K562 treated with DMSO at 1 percent for 12 hours (cell line): ENCODE results near the gene NEUROG1. TPM values are rescaled to one million over a fixed set of nuclear protein-coding genes. Genes with fewer than 3 reads are reported as not detected.

Experiments used
- total RNA-seq: library from RNA; unstranded; fragments of 300-600 nt; gene quantifications from 2 replicates; pipeline ENCODE4 v1.2.3, GENCODE V29; 2022; ENCODE audit not compliant: insufficient read depth

Gene NEUROG1, protein sequence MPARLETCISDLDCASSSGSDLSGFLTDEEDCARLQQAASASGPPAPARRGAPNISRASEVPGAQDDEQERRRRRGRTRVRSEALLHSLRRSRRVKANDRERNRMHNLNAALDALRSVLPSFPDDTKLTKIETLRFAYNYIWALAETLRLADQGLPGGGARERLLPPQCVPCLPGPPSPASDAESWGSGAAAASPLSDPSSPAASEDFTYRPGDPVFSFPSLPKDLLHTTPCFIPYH
- total RNA-seq: not detected in 2 replicates

DNA sequence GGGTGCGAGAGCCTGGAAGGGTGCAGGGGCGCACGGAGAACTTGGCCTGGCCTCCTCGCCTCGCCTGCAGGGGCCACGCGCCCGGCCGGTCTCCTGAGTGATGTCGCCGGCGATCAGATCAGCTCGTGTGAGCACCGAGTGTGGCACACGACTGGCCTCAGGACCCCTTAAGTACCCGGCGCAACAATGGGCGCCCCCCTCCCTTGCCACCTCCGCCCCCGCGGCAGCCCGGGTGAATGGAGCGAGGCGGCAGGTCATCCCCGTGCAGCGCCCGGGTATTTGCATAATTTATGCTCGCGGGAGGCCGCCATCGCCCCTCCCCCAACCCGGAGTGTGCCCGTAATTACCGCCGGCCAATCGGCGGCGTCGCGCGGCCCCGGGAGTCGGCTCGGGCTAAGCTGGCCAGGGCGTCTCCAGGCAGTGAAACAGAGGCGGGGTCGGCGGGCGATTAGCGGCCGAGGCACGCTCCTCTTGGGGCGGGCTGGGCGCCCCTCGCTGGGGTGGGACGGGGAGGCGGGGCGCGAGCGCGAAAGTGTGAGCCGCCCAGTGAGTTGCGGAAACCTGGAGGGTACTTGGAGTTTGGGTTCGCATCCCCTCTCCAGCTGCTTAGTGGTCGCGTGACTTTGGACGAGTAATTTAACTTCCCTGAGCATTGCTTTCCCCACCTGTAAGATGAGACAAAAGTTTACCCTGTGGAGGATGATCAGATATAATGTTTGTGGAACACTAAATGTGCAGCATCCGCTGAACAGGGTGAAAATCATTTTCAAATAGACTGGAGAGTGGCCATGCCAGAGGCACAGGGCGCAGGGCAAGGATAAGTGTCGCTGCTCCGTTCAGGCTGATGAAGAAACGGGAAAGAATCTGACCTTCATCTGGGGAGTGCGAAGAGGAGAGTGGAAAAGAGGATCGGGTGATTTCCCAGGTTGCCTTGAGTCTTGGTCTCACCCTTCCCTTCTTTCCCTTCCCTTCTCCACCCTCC, at the start of gene NEUROG1:
Gene NEUROG1, minus strand, starts transcription at position 145 of the 982 bp plus-strand sequence. CDS start 274 bp downstream, outside the sequence.

DNA sequence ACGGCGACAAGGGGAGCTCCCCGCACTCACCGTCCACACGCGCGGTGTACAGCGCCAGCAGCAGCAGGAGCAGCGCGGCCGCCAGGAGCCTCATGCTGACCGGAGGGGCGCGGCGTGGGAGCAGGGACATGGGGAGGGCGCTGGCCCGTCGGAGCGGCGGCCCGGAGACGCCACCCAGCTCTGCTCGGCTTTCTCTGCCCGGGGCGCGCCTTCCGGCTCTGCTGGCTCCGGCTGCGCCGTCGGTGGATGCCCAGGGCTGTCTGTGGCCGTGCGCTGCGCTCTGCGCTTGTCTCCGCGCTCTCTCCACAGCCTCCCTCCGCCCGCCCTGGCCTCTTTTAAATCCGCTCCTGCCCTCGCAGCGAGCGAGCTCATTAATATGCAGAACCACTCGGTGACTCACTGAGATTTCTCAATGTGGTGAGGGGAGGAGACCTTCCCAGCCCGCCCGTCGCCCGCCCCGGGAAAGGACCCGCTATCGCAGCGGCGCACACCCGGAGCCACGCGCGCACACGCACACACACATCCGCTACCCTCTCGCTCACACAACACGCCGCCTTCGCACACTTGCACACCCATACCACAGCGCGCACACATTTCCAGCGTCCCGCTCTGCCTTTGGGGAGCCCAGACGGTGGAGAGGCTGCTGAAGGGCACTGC, 43.0 kb upstream of the NEUROG1 start, which contains the start of gene CXCL14:
Gene CXCL14, minus strand, starts transcription at position 307 of the 657 bp plus-strand sequence. Its CDS starts 213 bp downstream, at position 94.

Other genes starting within 250 kb of the NEUROG1 start
- 128 and 177 TPM in 2 replicates for gene MACROH2A1, start 136.7 kb downstream of the NEUROG1 start, total RNA-seq
- gene DCANP1, start 88.6 kb downstream of the NEUROG1 start, total RNA-seq: not detected in 2 replicates
- not detected in 2 replicates for gene TIFAB, start 83.6 kb downstream of the NEUROG1 start, total RNA-seq
- gene CXCL14, start 43.0 kb upstream of the NEUROG1 start, total RNA-seq: not detected in 2 replicates